Non-pigmented ciliary epithelial cell (primary cell): ENCODE results near the gene OR2V1.
"Not testable (repeated sequence)": the region's sequence is repeated elsewhere in the genome, so short reads cannot be mapped to it uniquely, and the experiment has no call there.

Source experiments
- DNase-seq: peaks from one replicate; pipeline ENCODE4 v3.0.0-alpha.2; 2010; ENCODE audit warnings: low read depth

Gene OR2V1

DNA sequence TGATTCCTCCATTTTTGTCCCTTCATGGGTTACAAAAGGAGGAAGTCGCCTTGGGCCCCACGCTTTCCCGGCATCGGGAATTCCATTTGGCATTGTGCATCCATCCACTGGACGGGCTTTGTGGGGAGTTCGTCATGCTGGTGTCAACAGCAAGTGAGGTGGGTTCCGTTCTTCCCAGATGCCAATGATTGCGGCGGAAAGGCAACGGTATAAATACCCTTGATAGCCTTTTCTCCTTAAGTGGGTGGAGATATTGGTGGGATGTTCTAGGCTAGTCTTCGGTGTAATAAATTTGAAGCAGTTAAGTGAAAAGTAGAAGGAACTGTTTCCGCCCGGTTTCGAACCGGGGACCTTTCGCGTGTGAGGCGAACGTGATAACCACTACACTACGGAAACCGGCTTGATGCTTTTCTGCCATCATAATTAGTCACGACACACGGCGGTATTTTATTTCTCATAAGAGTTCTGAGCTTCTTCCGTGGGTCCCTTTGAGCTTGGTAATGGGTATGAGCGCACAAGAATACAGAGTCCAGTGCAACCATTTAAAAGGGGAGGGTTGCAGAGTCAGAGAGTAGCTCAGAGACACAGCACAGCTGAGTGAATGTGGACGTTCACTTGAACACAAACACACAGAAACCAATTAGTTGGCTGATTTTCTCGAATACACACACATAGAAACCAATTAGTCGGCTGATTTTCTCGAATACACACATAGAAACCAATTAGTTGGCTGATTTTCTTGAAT, 28.9 kb downstream of the OR2V1 start:
- not testable (repeated sequence) for DNase-seq

DNA sequence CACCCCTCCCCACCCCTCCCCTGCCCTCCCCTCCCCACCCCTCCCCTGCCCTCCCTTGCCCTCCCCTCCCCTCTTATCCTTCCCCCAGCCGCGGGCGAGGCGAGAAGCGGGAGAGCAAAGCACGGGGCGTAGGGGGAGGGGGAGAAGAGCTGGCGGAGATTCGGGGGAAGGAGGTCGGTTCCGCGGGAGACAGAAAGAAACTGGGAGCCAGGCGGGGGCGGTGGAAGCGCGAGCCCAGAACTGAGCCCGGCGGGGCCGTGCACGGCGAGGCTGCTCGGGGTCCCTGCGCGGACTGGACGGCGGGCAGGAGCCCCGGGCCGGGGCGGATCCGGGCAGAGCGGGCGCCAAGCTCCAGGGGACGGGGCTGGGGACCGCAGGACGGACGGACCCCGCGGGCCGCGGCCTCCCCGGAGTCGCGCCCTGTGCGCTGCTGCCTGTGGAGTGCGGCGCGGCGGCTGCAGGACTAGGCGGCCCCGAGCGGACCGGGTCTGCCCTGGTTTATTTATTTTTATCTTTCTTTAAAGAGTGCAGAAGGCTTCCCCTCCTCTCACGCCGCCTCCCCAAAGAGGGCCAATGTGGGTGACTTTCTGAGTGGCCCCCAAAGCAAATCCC, 29.8 kb downstream of the OR2V1 start:
- not testable (repeated sequence) for DNase-seq

- DNase-seq: no peak
Observed at GRCh38 chr5:181100121-181100875, 30.7 kb downstream of the OR2V1 start.

DNA sequence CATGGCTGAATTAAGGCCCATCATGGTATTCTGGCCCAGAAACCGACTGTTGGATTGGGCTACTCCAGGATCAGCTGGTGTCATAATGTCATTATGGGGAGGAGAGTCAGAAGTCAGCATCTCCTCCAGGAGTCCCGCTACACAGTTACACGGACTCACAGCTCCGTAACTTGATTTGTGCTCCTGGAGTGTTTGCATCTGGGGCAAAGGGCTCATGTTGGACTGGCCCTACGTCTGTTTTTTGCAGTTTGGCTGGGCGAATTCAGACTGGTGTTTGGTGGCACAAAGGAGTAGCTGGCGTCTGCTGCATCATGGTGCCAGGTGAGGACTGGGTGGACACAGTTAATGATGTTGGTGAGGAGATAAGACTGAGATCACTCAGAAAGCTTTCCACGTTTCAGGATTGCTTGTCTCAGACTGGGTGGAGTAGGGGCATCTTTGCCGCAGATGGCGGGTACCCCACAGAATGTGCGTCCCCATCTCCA, 31.3 kb downstream of the OR2V1 start:
- no peak for DNase-seq

- DNase-seq: no peak
Observed at GRCh38 chr5:181098762-181099601, 32.0 kb downstream of the OR2V1 start.

DNA sequence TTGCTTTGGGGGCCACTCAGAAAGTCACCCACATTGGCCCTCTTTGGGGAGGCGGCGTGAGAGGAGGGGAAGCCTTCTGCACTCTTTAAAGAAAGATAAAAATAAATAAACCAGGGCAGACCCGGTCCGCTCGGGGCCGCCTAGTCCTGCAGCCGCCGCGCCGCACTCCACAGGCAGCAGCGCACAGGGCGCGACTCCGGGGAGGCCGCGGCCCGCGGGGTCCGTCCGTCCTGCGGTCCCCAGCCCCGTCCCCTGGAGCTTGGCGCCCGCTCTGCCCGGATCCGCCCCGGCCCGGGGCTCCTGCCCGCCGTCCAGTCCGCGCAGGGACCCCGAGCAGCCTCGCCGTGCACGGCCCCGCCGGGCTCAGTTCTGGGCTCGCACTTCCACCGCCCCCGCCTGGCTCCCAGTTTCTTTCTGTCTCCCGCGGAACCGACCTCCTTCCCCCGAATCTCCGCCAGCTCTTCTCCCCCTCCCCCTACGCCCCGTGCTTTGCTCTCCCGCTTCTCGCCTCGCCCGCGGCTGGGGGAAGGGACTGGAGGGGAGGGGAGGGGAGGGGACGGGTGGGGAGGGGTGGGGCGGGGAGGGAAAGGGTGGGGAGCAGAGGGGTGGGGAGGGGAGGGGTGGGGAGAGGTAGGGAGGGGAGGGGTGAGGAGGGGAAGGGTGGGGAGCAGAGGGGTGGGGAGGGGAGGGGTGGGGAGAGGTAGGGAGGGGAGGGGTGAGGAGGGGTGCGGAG, 33.0 kb downstream of the OR2V1 start:
- not testable (repeated sequence) for DNase-seq

GRCh38 chr5:181097383-181097753, 33.6 kb downstream of the OR2V1 start:
- DNase-seq: not testable (repeated sequence)

DNA sequence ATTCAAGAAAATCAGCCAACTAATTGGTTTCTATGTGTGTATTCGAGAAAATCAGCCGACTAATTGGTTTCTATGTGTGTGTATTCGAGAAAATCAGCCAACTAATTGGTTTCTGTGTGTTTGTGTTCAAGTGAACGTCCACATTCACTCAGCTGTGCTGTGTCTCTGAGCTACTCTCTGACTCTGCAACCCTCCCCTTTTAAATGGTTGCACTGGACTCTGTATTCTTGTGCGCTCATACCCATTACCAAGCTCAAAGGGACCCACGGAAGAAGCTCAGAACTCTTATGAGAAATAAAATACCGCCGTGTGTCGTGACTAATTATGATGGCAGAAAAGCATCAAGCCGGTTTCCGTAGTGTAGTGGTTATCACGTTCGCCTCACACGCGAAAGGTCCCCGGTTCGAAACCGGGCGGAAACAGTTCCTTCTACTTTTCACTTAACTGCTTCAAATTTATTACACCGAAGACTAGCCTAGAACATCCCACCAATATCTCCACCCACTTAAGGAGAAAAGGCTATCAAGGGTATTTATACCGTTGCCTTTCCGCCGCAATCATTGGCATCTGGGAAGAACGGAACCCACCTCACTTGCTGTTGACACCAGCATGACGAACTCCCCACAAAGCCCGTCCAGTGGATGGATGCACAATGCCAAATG, 34.1 kb downstream of the OR2V1 start:
- not testable (repeated sequence) for DNase-seq

DNA sequence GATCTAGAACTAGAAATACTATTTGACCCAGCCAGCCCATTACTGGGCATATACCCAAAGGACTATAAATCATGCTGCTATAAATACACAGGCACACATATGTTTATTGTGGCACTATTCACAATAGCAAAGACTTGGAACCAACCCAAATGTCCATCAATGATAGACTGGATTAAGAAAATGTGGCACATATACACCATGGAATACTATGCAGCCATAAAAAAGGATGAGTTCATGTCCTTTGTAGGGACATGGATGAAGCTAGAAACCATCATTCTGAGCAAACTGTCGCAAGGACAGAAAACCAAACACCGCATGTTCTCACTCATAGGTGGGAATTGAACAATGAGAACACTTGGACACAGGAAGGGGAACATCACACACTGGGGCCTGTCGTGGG, 35.8 kb downstream of the OR2V1 start:
- not testable (repeated sequence) for DNase-seq

GRCh38 chr5:181092428-181092827, 38.5 kb downstream of the OR2V1 start:
- no peak for DNase-seq

GRCh38 chr5:181088289-181088688, 42.7 kb downstream of the OR2V1 start:
- DNase-seq: no peak

DNA sequence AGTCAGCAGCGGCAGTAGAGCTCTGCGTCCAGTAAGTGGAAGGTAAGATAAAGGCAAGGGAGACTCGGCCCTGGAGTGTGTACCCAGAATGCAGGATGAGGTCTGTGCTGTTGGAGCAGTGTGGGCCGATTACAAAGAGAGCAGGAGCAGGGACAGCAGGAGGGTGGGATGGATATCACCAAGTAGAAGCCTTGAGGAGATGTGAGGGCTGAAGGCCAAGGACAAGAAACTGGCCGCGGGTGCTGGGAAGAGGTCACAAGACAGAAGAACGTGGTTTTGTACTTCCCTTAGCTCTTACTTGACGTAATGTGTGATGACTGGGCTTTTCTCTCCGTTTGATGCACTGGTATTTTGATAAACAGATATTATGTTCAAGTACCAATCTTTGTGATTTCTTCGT, 43.7 kb downstream of the OR2V1 start:
- DNase-seq: no peak

GRCh38 chr5:181086884-181087205, 44.1 kb downstream of the OR2V1 start:
- no peak for DNase-seq

DNA sequence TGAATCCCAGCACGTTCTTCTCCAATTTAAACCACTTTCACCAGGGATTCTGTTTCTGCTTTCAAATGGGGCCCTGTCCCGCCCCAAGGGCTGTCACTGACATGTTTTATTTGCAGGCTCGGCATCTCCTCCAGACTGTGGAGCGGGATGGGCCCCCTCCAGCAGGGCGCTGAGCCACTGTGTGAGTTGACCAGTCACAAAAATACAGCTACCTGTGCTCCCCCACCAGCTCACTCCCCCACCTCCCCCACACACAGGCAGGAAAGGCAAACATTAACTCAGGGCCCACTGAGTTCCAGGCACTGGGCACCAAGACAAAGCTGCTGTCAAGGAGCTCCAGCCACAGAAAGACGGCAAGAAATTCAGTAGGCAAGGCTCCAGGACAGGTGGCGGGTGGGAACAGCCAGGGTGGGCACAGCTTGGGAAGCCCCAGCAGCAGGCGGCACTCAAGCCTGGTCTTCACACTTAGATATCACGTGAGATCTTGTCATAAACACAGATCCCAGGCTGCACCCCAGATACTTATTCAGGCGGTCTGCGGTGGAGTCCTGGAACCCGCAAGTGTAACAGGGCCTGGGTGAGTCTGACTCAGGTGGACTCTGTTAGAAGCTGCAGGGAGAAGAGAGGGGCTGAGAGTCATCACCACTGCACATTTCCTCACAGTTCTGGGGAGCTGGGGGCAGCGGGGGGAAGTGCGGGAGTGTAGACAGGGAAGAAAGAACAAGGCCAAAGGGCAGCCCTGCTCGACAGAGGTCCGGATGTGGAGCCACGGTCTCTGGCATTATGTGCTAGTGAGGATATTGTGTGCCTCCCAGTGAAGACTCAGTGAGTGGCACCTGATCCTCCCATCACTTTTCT, 44.7 kb downstream of the OR2V1 start:
- DNase-seq: no peak

GRCh38 chr5:181084621-181085195, 46.3 kb downstream of the OR2V1 start:
- DNase-seq: no peak

GRCh38 chr5:181081989-181082388, 49.0 kb downstream of the OR2V1 start:
- DNase-seq: no peak

GRCh38 chr5:181076920-181077319, 54.0 kb downstream of the OR2V1 start:
- no peak for DNase-seq
